Hepatocyte (in vitro differentiated cells): ENCODE measurements around the gene CACNA1B. TPM values are rescaled to one million over a fixed set of nuclear protein-coding genes. Genes with fewer than 3 reads are reported as not detected.

Experiments
- DNase-seq: peaks from one replicate; pipeline ENCODE4 v3.0.0-alpha.2; 2016; ENCODE audit warnings: low spot score
- H2AFZ ChIP-seq: fragments of 200-600 bp; sonication (generic); 2 replicates; pipeline ENCODE4 v1.6.0; 2016; ENCODE audit warnings: antibody characterized with exemption, mild to moderate bottlenecking
- H3K27ac ChIP-seq: fragments of 200-600 bp; sonication (generic); 2 replicates; pipeline ENCODE4 v1.5.1; 2016; ENCODE audit warnings: mild to moderate bottlenecking
- H3K27me3 ChIP-seq: fragments of 200-600 bp; sonication (generic); 2 replicates; pipeline ENCODE4 v1.6.1; 2016
- H3K36me3 ChIP-seq: fragments of 200-600 bp; sonication (generic); replicated peaks from 2 replicates; pipeline ENCODE4 v1.5.1; 2016; ENCODE audit warnings: low read depth; ENCODE audit not compliant: insufficient read depth
- H3K4me1 ChIP-seq: fragments of 200-600 bp; sonication (generic); 2 replicates; pipeline ENCODE4 v1.5.1; 2016; ENCODE audit warnings: mild to moderate bottlenecking, moderate library complexity; ENCODE audit not compliant: insufficient read depth
- H3K4me2 ChIP-seq: fragments of 200-600 bp; sonication (generic); 2 replicates; pipeline ENCODE4 v1.6.0; 2016
- H3K4me3 ChIP-seq: fragments of 200-600 bp; sonication (generic); 2 replicates; pipeline ENCODE4 v1.5.1; 2016; ENCODE audit warnings: mild to moderate bottlenecking
- H3K79me2 ChIP-seq: fragments of 200-600 bp; sonication (generic); 2 replicates; pipeline ENCODE4 v1.6.0; 2017; ENCODE audit warnings: mild to moderate bottlenecking
- H3K9me2 ChIP-seq: fragments of 200-600 bp; sonication (generic); replicated peaks from 2 replicates; pipeline ENCODE4 v1.6.0; 2017; ENCODE audit warnings: mild to moderate bottlenecking; ENCODE audit not compliant: insufficient read depth
- H3K9me3 ChIP-seq: fragments of 200-600 bp; sonication (generic); 2 replicates; pipeline ENCODE4 v1.5.1; 2016; ENCODE audit warnings: low read depth, mild to moderate bottlenecking
- H4K20me1 ChIP-seq: fragments of 200-600 bp; sonication (generic); 2 replicates; pipeline ENCODE4 v1.6.0; 2016; ENCODE audit warnings: mild to moderate bottlenecking; ENCODE audit not compliant: insufficient read depth, poor library complexity, severe bottlenecking
- CTCF ChIP-seq: fragments of 200-600 bp; sonication (generic); IDR thresholded peaks from 2 replicates; pipeline ENCODE4 v1.5.1; 2016; ENCODE audit warnings: antibody characterized with exemption, mild to moderate bottlenecking; ENCODE audit not compliant: poor library complexity
- EZH2 ChIP-seq: fragments of 200-600 bp; sonication (generic); IDR thresholded peaks from 2 replicates; pipeline ENCODE4 v1.6.1; 2016; ENCODE audit warnings: antibody characterized with exemption, mild to moderate bottlenecking, borderline replicate concordance
- EZH2phosphoT487 ChIP-seq: fragments of 200-600 bp; sonication (generic); IDR thresholded peaks from one replicate; pipeline ENCODE4 v1.6.1; 2018; ENCODE audit warnings: antibody characterized with exemption, mild to moderate bottlenecking, low read depth, moderate library complexity; ENCODE audit not compliant: unreplicated experiment, severe bottlenecking
- WGBS: methylation state at CpG from one replicate; pipeline ENCODE4 v1.1.6; 2016; ENCODE audit warnings: low lambda C conversion rate; ENCODE audit errors: missing lambda C conversion rate; 5-methylcytosine and 5-hydroxymethylcytosine counted together
- polyA plus RNA-seq: library from polyadenylated mRNA; unstranded; fragments of >200 nt; fragmentation: Nextera tagmentation; extraction: Ambion mirVana; gene quantifications from 2 replicates; pipeline ENCODE4 v1.2.1, GENCODE V29; 2016
- total RNA-seq: library from RNA; depleted of rRNA; stranded (reverse); fragments of >200 nt; gene quantifications from 2 replicates; pipeline ENCODE4 v1.2.3, GENCODE V29; 2014

The CACNA1B gene
- total and polyA plus RNA-seq, 2 experiments from 2014 or later, result 0.30 to 0.39 TPM

GRCh38 chr9:137988701-137989100 lies 111.1 kb downstream of the CACNA1B start:
- Histone ChIP-seq H3K79me2 (no peaks in the 10 kb centered on the region), H3K4me3 (no peak overlapping the region), H3K9me2 (no peaks in the 10 kb centered on the region), H2AFZ (no peak overlapping the region), H3K27ac (no peak overlapping the region), H3K36me3 (no peaks in the 10 kb centered on the region), H4K20me1 (no peaks in the 10 kb centered on the region), H3K4me1 (no peaks in the 10 kb centered on the region), H3K9me3 (no peaks in the 10 kb centered on the region), H3K4me2 (no peak overlapping the region), H3K27me3 (no peaks in the 10 kb centered on the region)
- 92% methylated on average over 1 of the region's 1 CpG for WGBS
- TF ChIP-seq EZH2 (no peak), CTCF (no peak), EZH2phosphoT487 (no peak)
- no peak for DNase-seq

DNA sequence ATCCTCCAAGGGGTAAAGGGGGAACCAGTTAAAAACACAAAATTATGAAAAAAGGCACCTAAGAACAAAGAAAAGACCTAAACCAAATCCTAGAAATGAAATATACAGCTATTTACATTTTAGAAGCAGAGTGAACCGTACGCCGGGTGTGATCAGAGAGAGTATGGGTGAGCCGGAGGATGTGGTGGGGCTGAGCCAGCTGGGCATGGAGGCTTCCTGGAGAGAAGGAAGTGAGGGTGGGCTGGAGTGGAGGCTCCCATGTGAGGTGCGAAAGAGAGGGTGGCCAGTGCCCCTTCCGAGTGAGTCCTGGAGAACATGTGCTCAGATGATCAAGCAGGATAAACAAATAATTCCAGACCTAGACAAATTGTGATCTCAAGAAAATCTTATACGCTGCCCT lies 111.6 kb downstream of the CACNA1B start:
- no peaks in the 10 kb centered on the region for H3K27me3 ChIP-seq
- H3K4me3 ChIP-seq, result no peak overlapping the region
- H3K36me3 ChIP-seq, result no peaks in the 10 kb centered on the region
- TF ChIP-seq EZH2 (no peak), EZH2phosphoT487 (no peak), CTCF (no peak)
- H4K20me1 ChIP-seq, result no peaks in the 10 kb centered on the region
- WGBS, result 94% methylated on average over 7 of the region's 7 CpGs
- H3K4me1 ChIP-seq, result no peaks in the 10 kb centered on the region
- no peaks in the 10 kb centered on the region for H3K79me2 ChIP-seq
- H3K27ac ChIP-seq, result no peak overlapping the region
- no peaks in the 10 kb centered on the region for H3K9me2 ChIP-seq
- H3K9me3 ChIP-seq, result no peaks in the 10 kb centered on the region
- H2AFZ ChIP-seq, result no peak overlapping the region
- no peak overlapping the region for H3K4me2 ChIP-seq
- no peak for DNase-seq

GRCh38 chr9:137989999-137990715 lies 112.6 kb downstream of the CACNA1B start:
- H3K27me3 ChIP-seq, result no peaks in the 10 kb centered on the region
- DNase-seq, result no peak
- H3K36me3 ChIP-seq, result no peaks in the 10 kb centered on the region
- no peak for TF ChIP-seq EZH2
- no peak for TF ChIP-seq EZH2phosphoT487
- TF ChIP-seq CTCF, result no peak
- H4K20me1 ChIP-seq, result no peaks in the 10 kb centered on the region
- H3K9me3 ChIP-seq, result no peaks in the 10 kb centered on the region
- H3K9me2 ChIP-seq, result no peaks in the 10 kb centered on the region
- no peak overlapping the region for H3K4me2 ChIP-seq
- no peak overlapping the region for H2AFZ ChIP-seq
- no peaks in the 10 kb centered on the region for H3K4me1 ChIP-seq
- H3K4me3 ChIP-seq, result no peak overlapping the region
- 93% methylated on average over 8 of the region's 8 CpGs for WGBS
- H3K79me2 ChIP-seq, result no peaks in the 10 kb centered on the region
- no peak overlapping the region for H3K27ac ChIP-seq
